Stimulated activated CD4-positive, alpha-beta T cell treated with anti-CD3 and anti-CD28 coated beads, Interleukin-1b, Interleukin-23, amount 100 ng/mL, for 1 hour (primary cell): ENCODE measurements around the gene MAP1B.

Experiments
- DNase-seq, 2 donors: peaks; one replicate each; pipeline ENCODE4 v3.0.0-alpha.2; 2020; ENCODE audit warnings: low read depth in 2 of 2

Gene MAP1B

DNA sequence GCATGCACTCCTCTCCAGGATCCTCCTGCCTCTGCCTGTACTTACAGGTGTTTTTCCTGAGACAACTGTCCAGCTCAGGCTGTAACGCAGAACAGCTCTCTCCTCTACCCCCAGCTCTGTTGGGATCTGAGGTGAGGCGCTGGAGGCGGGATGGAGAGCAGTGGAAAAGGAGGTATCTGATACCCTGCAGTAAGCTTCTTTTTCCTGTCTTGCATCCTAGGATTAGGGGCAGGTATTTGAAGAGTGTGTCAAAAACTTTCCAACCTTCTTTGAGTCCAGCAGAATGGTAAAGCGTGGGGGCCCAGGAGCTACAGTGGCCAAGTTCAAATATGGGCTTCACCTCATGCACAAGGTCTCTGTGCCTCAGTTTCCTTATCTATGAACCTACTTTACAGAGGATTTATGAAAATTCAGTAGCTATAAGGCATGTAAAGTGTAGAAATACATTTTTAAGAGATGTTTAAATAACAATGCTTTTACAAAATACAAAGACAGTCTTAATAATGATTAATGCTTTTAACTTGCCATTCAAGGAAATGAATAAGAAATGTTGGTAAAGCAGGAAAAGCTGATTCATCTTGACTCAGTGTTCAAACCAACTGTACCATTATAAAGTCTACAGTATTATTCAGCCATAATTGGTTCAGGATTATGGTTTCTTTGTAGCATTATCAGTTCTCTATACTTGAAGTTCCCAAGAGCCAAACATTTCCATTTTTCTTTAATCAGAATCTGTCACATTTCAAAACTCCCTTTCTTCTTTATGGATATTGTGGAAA is 26.1 kb downstream of the MAP1B start:
- no peak for DNase-seq

DNA sequence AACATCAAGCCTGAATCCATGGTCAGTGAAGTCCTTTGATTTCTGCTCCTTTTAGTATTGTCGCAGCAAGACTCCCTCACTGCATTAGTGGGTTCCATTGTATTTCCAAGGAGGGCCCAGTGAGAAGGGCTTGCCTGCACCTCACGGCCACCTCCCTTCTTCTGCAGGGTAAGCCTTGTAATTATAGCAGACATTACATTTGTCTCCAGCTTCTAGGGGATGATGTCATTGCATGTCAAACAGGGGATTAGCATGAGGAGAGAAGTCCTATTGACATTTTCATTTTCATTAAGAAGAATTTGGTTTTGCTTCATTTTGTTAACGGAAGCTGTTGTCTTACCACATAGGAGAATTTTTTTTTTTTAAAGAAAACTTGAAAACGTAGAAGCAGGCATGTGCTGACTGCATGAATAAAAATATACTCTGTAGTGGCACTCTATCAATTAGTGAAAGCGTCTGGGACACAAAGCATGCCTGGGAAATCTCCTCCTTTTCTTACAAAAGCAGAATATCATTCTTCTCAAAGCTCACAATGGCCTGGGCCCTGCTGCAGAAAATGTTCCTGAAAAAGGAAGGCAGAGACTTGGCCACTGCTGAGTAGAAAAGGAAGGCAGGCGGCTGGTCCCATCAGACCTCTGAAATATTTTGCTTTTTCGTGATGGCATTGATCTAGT is 27.1 kb downstream of the MAP1B start:
- no peak for DNase-seq

DNA sequence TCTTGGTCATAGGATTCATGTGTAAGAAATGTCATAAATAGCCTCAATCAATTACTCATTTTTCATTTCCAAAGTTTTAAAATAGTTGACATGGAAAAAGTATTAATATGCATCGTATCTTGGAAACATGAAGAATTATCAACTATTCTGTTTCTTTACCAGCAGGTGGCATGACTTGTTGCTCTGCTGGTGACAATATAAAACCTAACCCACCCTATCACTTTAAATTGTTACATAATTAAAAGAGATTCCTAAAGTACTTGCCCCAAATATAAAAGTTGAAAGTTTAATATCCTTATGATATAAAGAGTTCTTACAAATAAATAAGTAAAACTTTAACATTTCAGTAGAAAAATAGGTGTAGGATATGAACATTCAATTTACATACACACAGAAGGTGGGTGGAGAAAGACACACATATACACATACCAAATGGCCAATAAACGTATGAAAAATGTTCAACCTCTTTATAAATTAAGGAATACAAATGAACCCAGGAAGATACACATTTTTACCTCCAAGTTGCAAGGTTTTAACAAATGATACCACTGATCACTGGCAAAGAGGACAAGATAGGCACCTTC is 30.6 kb downstream of the MAP1B start:
- no peak for DNase-seq

DNA sequence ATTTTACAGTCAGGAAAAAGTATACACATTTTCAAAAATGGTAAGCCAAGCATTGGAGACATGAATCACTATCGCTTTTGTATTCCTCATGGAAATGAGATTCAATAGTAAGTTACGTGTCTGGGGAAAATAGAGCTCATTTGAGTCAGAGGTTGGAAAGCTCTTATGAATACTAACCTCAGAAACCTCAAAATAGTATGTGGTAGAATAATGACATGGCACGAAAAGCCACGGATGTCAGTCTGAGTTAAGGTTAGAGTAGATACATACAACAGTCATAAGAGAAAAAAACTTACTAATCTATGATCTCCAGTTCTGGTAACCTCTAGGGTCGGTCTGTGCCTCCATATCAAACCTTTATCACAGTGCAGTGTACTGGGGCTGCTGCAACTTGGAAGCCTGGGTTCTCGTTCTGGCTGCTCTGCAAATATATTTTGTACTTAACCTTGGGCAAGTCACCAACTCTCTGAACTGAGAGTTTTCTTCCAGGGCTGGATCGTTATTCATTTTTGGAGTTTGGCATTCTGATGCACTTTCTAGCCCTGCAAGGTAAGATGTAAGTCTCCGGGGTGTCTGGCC is 31.8 kb downstream of the MAP1B start:
- no peak for DNase-seq

DNA sequence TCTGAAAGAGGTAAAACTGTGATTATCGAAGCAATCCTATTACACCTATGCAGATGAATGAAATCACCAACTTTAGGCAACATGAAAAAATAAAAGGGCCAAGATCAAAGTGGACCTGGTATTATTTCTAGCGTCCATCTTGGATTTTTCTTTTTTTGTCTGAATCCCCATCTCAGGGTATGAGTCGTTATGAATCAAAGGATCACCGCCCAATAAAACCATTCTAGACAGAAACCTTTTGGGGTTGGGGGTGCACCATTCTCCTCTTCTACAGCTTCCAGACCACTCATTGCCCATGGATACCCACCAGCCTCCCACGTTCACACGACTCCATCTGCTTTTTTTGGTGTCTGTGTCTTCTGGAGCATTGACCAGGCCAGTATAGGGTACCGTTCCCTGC is 33.4 kb downstream of the MAP1B start:
- no peak for DNase-seq

DNA sequence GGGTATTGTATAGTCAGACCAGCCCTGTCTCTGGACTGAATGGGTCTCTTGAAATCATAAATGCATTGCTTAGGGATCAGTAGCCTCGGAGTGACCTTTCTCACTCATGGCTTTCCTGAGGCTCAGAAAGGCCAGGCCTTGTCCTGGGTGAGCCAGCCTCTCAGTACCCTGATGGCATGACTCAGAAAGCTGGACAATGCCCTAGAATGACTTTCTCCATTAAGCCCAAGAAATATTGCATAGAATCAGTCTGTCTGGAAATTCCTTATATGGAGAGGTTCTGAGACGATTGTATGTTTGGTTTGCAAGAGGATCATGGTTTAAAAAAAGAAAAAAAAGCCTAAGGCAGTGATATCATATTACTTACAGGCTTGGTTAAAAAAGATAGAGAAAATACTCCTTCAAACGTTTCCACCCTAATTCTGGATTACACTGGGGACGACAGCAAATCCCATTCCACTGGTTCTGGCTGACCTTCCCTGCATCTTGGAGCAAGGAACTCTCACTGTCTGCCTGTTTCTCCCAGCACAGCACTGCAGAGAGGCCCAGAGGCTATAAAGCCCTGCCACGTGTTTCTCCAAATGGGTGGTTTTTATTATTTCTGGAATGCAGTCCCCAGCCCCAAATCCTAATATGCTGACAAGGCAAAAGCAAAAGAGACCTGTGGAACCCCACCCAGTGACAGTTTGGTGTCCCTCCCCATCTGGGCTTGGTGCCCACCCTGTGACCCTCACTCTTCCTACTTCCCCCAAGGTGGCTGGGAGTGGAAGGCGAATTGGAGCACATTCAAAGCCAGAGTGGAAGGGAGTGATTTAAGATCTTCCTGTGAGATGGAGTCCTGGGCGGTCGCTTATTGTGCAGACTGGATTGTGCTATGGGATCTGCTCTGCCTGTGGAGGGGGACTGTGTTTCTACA is 34.4 kb downstream of the MAP1B start:
- DNase-seq: no peak

DNA sequence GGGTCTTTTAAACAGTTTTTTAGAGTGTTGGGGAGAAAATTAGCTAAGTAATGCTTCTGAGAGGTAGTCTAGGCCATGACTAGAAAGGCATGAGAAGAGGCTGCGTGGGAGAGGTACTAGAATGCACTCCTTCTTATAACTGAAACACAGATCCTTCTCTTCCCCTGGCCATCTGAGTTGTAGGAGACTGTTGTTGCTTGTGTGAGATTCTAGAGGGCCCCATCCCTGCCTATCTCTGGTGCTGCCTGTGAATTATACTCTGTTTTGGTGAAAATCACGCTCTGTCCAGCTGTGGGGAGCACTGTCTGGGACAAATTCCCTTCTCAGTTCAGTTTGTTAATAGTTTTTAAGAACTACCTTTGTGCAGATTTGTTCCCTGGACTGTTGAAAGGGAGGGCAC is 37.5 kb downstream of the MAP1B start:
- no peak for DNase-seq

DNA sequence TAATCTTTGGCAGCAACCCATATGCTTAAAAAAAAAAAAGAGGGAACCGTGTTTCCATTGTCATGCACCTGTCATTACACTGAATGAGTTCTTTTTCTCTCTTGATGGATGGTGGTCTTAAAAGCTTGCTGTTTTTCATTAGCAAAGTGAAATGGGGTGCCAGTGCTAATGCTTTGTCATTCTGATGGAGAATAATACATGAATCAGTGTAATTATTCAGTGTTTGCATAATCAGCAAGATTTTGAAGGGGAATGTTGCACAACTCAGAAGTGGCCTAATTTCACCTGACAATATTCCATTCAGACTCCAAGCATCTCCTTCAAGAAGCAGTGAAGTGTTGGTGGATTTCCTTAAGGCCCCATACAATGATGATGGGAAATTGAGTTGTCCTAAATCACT is 38.1 kb downstream of the MAP1B start:
- no peak for DNase-seq

DNA sequence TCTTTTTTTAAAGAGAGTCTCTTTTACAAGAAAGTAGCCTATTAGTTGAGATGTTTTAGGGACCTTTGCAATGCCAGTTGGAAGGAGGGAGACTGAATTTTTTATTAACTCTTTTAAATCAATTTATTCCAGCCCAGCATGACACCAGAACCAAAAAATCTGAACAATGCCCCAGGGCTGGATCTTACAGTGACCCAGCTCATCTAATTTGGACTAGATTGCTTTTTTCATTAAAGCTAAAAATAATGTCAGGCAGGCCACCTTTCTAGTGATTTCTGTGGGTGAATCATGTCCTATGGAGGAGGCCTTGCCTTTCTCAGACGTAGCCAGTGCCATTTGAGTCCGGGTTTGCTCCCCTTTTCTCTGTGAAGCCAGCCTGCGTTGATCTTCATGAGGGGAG is 38.8 kb downstream of the MAP1B start:
- DNase-seq: no peak

DNA sequence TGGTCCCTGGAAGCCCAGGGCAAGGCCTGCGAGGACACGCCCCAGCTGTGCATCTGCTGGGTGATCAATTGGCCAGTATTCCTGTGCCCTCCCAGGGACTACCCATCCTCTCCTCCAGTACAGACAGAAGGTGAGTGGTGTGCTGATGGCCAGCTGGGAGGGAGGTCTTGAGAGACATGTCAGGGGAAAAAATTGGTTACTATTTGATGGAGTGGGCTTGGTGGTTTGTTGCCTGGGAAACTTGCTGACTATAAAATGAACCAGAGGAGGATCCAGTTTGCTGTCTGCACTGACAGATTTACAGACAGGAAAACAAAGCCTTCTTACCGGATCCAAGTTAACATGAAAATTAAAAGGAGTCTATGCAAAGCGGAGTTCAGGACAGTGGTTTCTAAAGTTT is 40.3 kb downstream of the MAP1B start:
- DNase-seq: no peak

DNA sequence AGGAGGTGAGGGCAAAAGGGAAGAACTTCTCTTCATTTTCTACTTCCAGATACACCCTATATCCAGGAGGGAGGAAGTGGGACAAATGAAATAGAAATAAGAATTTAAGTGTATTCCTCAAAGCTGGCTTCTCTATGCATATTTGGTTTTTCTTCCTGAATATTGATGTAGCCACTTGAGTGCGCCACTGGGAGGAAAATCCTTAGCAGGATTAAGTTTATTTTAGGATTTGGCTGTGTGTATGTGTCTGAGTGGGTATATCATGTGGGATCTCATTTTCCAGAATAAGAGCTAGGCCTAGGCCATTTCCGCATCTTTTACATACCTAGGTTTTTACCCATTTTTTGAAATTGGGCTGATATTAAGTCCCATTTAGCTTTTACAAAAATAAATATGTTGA is 42.5 kb downstream of the MAP1B start:
- no peak for DNase-seq

DNA sequence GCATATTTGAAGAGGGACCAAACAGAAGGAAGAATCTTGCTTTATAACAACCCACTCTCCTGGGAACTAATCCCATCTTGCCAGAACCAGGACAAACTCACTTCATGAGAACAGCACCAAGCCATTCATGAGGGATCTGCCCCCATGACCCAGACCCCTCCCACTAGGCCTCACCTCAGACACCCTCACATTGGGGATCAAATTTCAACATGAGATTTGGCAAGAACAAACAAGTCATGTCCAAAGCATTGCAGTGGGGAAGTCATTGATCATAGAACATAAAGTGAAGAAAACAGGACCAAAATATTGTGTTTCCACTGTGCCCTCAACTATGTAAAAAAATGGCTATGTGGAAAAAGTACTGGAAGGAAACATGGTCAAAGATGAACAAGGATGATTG is 43.9 kb downstream of the MAP1B start:
- DNase-seq: no peak

DNA sequence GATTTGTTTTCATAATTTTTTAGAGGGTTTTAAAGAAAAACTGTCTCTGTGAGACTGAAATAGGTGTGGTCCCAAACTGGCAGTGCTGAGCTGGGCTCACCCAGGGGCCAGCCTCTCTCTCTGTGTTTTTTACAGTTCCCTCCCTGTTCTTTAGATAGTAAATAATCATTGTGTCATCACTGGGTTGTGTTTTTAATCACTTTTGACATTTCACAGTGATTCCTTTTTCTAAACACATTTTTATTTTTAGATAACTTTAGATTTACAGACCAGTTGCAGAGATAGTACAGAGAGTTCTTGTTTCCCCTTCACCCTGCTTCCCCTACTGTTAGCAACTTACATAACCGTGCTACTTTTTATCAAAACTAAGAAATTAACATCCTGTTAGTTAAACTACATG is 44.4 kb downstream of the MAP1B start:
- no peak for DNase-seq

DNA sequence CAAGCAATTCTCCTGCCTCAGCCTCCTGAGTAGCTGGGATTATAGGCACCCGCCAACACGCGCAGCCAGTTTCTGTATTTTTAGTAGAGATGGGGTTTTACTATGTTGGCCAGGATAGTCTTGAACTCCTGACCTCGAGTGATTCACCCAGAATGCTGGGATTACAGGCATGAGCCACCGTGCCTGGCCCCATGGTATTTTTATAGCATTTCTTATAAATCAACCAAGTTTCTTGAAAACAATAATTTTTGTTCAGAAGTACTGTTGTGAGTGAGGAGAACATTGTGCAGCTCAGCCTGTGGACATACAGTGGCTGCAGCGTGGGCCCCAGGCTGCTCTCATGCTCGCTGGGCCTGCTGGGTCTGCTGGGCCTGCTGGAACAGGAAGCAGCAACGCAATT is 45.3 kb downstream of the MAP1B start:
- DNase-seq: no peak

DNA sequence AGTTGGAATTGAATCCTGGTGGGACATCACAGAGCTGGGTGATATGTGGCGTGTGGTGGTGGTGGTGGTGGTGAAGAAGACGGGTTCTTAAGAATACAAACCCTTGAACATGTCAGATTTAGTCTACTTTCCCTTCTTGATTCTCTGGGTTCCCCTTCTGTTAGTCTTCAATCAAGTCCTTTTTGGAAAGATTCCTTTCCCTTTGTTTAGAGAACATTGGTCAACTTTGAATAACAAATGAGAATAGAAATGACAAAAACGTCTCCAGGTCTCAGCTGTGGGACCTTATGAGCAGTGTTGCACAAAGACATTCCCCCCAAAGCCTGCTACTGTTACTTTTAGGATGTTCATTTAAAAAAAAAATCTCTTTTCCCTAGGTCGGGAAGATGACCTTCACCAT is 46.3 kb downstream of the MAP1B start:
- DNase-seq: no peak

DNA sequence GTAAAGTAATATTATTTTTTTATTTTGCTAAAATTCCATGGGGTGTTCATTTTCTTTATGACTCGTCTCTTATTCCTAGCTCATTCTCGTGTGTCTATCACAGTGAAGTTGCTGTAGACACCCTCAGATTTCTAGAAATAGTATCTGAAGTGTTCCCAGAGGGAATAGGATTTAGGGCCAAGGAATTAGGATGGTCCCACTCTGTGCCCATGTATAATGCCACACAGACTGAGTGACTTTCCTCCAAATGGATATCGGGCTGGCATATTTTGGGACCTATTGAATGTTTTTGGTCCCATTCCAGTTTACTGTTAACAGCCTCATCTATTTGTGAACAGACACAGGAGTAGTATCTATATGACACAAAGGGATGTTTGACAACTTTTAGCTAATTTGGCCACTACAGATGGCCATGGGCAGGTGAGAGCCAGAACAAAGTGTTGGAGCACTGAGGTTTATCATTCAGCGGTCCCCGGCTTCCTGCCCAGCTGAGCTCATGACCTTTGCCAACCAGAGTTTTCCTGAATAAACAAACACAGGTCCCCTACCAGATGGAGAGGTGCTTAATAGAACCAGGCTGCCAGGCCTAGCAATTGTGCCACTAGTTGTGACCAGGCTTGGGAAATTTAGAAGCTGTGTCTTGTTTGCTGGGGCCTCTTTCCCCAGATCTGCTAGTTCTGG is 46.9 kb downstream of the MAP1B start:
- DNase-seq: no peak

DNA sequence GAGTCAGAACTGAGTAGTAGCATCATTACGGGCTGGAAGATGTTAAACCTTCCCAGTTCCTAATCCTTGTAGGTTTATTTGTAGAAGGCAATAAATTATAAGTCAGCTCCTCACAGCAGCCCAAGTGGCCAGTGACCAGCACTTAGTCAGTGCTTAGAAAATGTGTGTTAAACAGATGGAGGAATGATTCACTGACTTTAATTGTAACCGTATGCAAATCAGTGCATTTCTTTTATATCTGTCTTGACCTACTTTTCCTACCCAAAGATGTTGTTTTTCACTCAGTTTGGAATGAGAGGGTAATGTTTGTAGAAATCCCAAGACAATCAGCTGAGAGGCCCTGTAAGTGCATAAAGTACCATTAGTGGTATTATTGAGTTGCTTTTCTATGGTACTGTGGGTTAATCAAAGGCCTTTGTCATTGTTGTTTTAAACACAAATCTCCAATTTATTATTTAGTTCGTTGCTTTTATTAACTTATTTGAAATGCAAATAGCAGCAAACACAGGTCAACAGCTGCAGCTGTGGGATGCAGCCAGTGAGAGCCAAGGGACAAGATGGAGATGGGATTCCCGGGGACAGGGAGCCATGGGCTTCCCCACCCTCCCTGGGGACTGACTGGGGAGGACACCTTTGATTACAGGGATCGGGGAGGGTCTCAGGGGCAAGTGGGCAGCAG is 49.8 kb downstream of the MAP1B start:
- no peak for DNase-seq

DNA sequence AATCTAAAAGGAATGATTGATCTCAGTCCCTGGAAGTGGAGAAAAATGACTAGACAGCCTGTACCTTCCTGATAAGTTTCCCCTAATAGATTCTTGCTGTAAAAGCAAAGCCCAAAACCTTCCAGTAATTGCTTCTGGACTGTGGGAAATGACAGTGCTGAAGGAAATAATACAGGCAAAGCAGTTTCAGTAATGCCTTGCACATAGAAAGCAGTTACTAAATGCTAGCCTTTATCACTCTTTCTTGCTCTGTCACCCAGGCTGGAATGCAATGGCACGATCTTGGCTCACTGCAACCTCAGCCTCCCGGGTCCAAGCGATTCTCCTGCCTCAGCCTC is 50.3 kb downstream of the MAP1B start:
- no peak for DNase-seq

DNA sequence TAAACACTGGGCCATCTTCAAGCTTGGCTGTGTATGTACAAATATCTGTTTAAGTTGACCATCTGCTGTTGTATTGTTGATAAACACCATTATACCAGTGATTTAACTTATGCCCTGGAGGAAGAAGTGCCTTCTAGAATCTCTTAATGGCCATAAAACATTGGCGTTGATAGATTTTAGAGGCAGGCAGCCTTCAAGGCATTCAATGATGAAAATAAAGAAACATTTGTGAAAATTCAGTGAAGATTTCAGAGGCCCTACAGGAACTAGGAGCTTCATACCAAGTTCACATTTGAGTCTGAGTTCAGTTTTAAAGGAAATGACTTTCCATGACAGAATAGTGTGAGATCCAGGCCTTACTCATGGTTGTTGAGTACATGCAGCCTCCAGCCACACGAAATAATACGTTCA is 52.2 kb downstream of the MAP1B start:
- no peak for DNase-seq

DNA sequence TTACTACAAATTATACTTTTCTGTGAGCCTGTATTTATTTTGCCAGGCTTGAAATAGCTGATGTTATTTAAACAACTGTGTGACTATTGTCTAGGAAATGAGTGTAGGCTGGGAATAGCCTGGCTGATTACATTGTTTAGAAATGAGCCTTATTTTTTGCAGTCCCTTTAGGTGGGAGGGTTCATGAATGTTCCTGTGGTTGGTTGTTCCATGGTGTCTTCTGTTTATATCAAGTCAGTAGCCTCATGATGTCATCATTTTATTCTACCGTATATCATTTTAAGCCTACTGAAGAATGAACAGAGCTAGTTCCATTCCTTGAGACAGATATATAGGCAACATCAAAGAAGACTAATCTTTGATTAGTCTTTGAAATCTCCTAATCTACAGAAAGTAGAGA is 53.1 kb downstream of the MAP1B start:
- no peak for DNase-seq

DNA sequence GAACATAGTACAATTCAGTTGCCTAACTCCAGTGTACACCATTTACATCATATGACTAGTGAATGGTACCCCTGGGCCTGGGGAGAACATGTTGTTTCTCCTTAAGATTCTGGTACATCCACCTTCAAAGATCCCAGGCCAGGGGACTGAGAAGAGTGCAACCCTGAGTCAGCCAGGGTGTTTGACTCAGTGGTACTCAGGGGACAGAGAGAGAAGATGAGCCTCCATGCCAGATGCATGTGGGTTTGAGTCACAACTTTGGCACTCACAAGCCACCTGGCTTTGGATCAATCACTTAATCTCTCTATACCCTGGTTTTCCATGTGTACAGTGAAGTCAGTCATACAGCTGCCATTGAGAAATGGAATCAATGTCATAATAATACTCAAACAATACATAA is 53.7 kb downstream of the MAP1B start:
- no peak for DNase-seq
